Measurements from ENCODE around the gene C17orf107.

Gene C17orf107

GRCh38 chr17:4933646-4934045, 34.3 kb downstream of the C17orf107 start:
- in situ Hi-C loops (cut with MboI; ENCODE audit: low sequenced_read_pairs): no loop called here

GRCh38 chr17:4934173-4934979, 35.0 kb downstream of the C17orf107 start:
- in situ Hi-C loops (cut with MboI; ENCODE audit: low sequenced_read_pairs): no loop called here

- in situ Hi-C loops (cut with MboI; ENCODE audit: low sequenced_read_pairs): no loop called here
Measured at GRCh38 chr17:4935650-4936049, 36.3 kb downstream of the C17orf107 start.

GRCh38 chr17:4936436-4936835, 37.1 kb downstream of the C17orf107 start:
- in situ Hi-C loops (cut with MboI; ENCODE audit: low sequenced_read_pairs): no loop called here

- in situ Hi-C loops (cut with MboI; ENCODE audit: low sequenced_read_pairs): no loop called here
Measured at GRCh38 chr17:4937553-4937952, 38.2 kb downstream of the C17orf107 start.

- in situ Hi-C loops (cut with MboI; ENCODE audit: low sequenced_read_pairs): no loop called here
Measured at GRCh38 chr17:4938069-4938491, 38.7 kb downstream of the C17orf107 start.

- in situ Hi-C loops (cut with MboI; ENCODE audit: low sequenced_read_pairs): no loop called here
Measured at GRCh38 chr17:4938688-4939545, 39.6 kb downstream of the C17orf107 start.

GRCh38 chr17:4939546-4939795, 40.1 kb downstream of the C17orf107 start:
- in situ Hi-C loops (cut with MboI; ENCODE audit: low sequenced_read_pairs): no loop called here

GRCh38 chr17:4939796-4940554, 40.6 kb downstream of the C17orf107 start, which contains the start of the genes RNF167 and SLC25A11:
Gene RNF167 (plus strand): TSS chr17:4940268. CDS start chr17:4940910, 642 bp downstream.
Gene SLC25A11 (minus strand): TSS chr17:4940046. CDS start chr17:4939910, 136 bp downstream.
- in situ Hi-C loops (cut with MboI; ENCODE audit: low sequenced_read_pairs): no loop called here

GRCh38 chr17:4940555-4941318, 41.4 kb downstream of the C17orf107 start:
- in situ Hi-C loops (cut with MboI; ENCODE audit: low sequenced_read_pairs): no loop called here

- in situ Hi-C loops (cut with MboI; ENCODE audit: low sequenced_read_pairs): no loop called here
Measured at GRCh38 chr17:4941319-4941610, 41.9 kb downstream of the C17orf107 start.

- in situ Hi-C loops (cut with MboI; ENCODE audit: low sequenced_read_pairs): no loop called here
Measured at GRCh38 chr17:4942760-4943508, 43.6 kb downstream of the C17orf107 start.

GRCh38 chr17:4944163-4944553, 44.8 kb downstream of the C17orf107 start:
- in situ Hi-C loops (cut with MboI; ENCODE audit: low sequenced_read_pairs): no loop called here

- in situ Hi-C loops (cut with MboI; ENCODE audit: low sequenced_read_pairs): no loop called here
Measured at GRCh38 chr17:4944554-4945175, 45.3 kb downstream of the C17orf107 start.

- in situ Hi-C loops (cut with MboI; ENCODE audit: low sequenced_read_pairs): no loop called here
Measured at GRCh38 chr17:4945176-4945943, 46.0 kb downstream of the C17orf107 start.

GRCh38 chr17:4945944-4946280, 46.6 kb downstream of the C17orf107 start:
- in situ Hi-C loops (cut with MboI; ENCODE audit: low sequenced_read_pairs): no loop called here

GRCh38 chr17:4946312-4946976, 47.1 kb downstream of the C17orf107 start:
- in situ Hi-C loops (cut with MboI; ENCODE audit: low sequenced_read_pairs): no loop called here

- in situ Hi-C loops (cut with MboI; ENCODE audit: low sequenced_read_pairs): no loop called here
Measured at GRCh38 chr17:4947010-4947410, 47.7 kb downstream of the C17orf107 start.
